Measurements from ENCODE around the gene ANAPC16. TPM values are rescaled to one million over a fixed set of nuclear protein-coding genes. Genes with fewer than 3 reads are reported as not detected.

ANAPC16 gene
- total RNA-seq, 1 donor from 2014 or later, result 79.2 TPM

DNA sequence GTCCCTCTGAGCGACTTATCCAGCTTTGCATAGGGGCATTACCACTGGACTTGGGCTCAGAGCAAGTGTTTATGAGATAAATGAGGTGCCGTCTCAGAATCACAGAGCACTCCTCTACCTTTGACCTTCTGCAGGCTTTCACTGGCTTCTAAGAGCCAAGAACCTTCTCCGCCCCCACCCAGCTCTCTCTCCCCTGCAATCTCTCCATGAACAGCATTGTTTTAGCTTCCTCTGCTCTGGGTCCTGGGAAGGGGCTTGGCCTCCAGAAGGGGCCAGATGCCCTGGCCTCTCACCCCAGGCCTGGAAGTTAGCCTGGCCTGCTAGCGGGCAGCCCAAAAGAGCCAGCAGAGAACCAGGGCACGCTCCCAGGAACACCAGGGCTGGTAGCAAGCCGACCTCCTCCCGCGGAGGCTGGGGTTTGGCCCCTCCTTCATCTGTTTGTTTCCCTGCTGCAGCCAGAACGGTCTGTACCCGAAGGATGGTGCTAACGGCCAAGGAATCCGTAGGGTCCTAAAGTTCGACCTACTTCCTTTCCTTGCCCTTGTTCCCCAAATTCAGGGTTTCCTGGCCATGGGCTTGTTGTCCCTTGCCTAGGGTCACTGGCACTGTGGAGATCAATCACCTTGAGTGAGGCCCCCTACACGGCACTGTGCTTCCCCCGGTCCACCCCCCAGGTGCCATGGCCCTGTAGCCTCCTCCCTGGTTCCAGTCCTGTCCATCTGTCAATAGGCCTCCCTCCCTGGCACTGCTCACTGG is 39.2 kb downstream of the ANAPC16 start:
- TF ChIP-seq, protein P1, sequence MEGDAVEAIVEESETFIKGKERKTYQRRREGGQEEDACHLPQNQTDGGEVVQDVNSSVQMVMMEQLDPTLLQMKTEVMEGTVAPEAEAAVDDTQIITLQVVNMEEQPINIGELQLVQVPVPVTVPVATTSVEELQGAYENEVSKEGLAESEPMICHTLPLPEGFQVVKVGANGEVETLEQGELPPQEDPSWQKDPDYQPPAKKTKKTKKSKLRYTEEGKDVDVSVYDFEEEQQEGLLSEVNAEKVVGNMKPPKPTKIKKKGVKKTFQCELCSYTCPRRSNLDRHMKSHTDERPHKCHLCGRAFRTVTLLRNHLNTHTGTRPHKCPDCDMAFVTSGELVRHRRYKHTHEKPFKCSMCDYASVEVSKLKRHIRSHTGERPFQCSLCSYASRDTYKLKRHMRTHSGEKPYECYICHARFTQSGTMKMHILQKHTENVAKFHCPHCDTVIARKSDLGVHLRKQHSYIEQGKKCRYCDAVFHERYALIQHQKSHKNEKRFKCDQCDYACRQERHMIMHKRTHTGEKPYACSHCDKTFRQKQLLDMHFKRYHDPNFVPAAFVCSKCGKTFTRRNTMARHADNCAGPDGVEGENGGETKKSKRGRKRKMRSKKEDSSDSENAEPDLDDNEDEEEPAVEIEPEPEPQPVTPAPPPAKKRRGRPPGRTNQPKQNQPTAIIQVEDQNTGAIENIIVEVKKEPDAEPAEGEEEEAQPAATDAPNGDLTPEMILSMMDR (conservative IDR thresholded peaks at IDR 0.05), result no peak
- Mint-ChIP-seq H3K27ac (peak overlapping the region; percentile 90), H3K36me3 (no peaks in the 10 kb centered on the region), H3K9me3 (no peaks in the 10 kb centered on the region), H3K27me3 (no peaks in the 10 kb centered on the region), H3K4me1 (ENCODE audit: unreplicated experiment) (peaks cover 51% of the 10 kb centered on the region), H3K4me3 (peak overlapping the region; percentile 76)
- DNase-seq (ENCODE audit: extremely low spot score, unreplicated experiment), result no peak

DNA sequence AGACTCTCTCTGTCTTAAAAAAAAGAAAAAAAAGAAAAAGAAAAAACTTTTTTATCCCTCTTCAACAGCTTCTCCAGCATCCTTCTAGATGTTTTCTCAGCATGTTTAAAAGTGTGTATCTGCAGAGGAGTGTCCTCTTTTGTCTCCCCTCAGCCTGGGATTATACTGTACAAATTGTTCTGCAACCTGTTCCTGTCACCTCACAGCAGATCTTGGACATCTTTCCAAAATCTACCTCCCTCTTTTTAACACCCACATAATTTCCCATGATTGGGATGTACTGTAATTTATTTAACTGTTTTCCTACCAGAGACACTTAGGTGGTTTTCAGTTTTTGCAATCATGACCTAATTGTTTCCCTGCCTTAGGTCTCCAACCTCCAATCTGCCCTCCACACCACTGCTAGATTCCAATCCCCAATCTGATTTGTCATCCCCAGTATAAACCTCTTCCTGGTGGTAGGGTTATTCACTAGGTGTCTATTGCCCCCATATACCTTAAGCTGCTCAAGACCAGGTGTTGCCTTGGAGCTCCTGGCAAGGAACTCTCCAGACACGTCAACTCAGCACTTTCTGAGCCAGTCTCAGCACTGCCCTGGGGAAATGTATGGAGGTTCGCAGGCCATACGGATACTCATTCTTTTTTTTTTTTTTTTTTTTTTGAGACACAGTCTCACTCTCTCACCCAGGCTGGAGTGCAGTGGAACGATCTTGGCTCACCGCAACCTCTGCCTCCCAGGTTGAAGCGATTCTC is 40.3 kb downstream of the ANAPC16 start:
- Mint-ChIP-seq H3K36me3 (no peaks in the 10 kb centered on the region), H3K4me1 (ENCODE audit: unreplicated experiment) (peaks cover 56% of the 10 kb centered on the region), H3K27me3 (no peaks in the 10 kb centered on the region), H3K9me3 (no peaks in the 10 kb centered on the region), H3K4me3 (peak overlapping the region; percentile 49), H3K27ac (peak overlapping the region; percentile 50)
- no peak for DNase-seq (ENCODE audit: extremely low spot score, unreplicated experiment)
- TF ChIP-seq, protein P1 (conservative IDR thresholded peaks at IDR 0.05), result no peak

DNA sequence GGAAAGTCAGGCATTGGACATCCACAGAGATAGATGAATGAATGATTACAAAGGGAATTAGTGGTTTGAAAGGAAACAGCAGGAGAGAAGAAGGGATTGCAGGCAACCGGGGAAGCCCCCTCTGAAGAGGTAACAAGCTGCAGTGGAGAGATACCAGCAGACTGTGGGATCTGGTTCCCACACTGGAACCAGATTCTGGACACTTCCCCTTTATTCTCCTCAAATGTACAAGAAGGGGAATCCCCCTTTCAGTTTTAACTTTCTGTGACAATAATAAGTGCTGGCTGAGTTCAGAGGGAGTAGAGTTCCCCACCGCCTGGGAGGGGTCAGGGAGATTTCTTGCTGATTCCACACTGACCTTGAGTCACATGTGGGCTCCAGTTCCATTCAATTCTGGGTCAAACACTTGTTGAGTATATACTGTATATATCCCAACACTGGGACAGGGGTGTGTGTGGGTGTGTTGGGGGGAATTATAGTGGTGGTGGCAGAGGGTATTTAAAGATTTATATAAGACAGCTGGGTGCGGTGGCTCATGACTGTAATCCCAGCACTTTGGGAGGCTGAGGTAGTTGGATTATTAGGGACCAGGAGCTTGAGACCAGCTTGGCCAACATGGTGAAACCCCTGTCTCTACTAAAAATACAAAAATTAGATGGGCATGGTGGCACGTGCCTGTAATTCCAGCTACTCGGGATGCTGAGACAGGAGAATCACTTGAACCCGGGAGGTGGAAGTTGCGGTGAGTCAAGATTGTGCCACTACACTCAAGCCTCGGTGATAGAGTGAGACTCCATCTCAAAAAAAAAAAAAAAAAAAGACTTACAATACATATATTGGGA is 41.5 kb downstream of the ANAPC16 start:
- peak overlapping the region; percentile 63 for H3K4me3 Mint-ChIP-seq
- peak overlapping the region; percentile 78 for H3K27ac Mint-ChIP-seq
- H3K36me3 Mint-ChIP-seq, result no peaks in the 10 kb centered on the region
- no peaks in the 10 kb centered on the region for H3K9me3 Mint-ChIP-seq
- H3K27me3 Mint-ChIP-seq, result no peaks in the 10 kb centered on the region
- no peak for DNase-seq (ENCODE audit: extremely low spot score, unreplicated experiment)
- peaks cover 59% of the 10 kb centered on the region for H3K4me1 Mint-ChIP-seq (ENCODE audit: unreplicated experiment)
- TF ChIP-seq, protein P1 (conservative IDR thresholded peaks at IDR 0.05), result no peak

DNA sequence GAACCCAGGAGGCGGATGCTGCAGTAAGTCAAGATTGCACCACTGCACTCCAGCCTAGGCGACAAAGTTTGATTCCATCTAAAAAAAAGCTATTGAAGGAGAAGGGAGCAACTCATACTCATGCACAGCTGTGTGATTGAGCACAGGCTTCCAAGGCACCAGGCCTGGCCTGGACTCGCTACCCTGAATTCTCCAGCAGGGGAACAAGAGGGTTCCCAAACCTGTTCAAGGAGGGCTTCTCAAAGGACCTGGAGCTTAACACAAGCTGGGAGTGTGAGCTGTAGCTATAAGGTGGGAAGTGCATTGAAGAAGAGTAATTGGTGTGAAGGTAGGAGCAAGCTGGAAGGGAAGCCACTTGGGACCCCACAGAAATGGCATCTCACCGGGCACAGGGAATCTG is 42.8 kb downstream of the ANAPC16 start:
- Mint-ChIP-seq H3K4me3 (peak overlapping the region; percentile 54), H3K27ac (peak overlapping the region; percentile 83), H3K27me3 (no peaks in the 10 kb centered on the region), H3K9me3 (no peaks in the 10 kb centered on the region), H3K4me1 (ENCODE audit: unreplicated experiment) (peaks cover 52% of the 10 kb centered on the region), H3K36me3 (no peaks in the 10 kb centered on the region)
- TF ChIP-seq, protein P1 (conservative IDR thresholded peaks at IDR 0.05), result peak; percentile 24
- DNase-seq (ENCODE audit: extremely low spot score, unreplicated experiment), result no peak

DNA sequence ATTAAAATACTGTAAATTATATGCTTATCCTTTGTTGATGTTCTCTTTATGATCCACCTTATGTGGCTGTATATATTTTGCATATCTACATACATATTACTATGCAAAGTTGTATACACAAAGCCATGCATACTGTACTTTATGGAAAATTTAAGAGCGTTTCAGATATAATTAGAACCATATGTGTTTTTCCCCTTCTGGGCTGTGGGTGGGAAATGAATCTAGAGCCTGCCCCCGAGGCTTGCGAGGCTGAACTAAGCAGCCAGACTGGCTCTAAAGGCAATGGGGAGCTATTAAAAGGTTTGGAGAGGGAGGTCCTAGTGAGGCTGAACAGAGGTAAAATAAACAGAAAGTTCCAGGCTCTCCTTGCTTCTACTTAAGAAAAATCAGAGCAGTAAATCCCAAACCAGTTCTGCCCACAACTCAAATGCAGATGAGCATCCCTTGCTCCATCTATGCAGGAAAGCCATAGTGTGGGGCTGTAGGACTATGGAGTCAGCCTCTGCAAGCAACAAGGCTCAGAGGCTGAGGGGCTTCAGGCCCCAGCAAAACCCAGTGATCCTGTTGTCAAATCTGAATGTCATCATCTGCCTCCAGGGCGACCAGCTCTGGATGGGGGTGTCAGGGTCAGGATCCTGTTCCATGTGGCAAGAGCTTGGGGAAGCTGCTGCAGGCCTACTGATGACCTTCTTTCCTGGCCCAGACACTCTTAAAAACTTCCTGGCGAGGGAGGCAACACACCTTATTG is 43.9 kb downstream of the ANAPC16 start:
- Mint-ChIP-seq H3K9me3 (no peaks in the 10 kb centered on the region), H3K27ac (peak overlapping the region; percentile 99), H3K4me1 (ENCODE audit: unreplicated experiment) (peaks cover 55% of the 10 kb centered on the region), H3K27me3 (no peaks in the 10 kb centered on the region), H3K36me3 (no peaks in the 10 kb centered on the region), H3K4me3 (peak overlapping the region; percentile 88)
- TF ChIP-seq, protein P1 (conservative IDR thresholded peaks at IDR 0.05), result no peak
- DNase-seq (ENCODE audit: extremely low spot score, unreplicated experiment), result no peak
